K562 (cell line): Measurements from ENCODE around the gene PCBP2. TPM values are rescaled to one million over a fixed set of nuclear protein-coding genes. Genes with fewer than 3 reads are reported as not detected.

Experiments used
- ATAC-seq: fragments of 200-7000 bp; cut with Tn5 transposase; 3 replicates; pipeline ENCODE4 v1.9.1; 2020; ENCODE audit warnings: moderate library complexity
- BruUV-seq: library from RNA; stranded (reverse); fragments of 400-500 nt; replicated peaks from 2 replicates; lab custom pipeline; 2021; lab: Mats Ljungman, UMichigan
- CTCF ChIA-PET: fragments of 300-600 bp; formaldehyde crosslinking; extraction: SDS; loops from one replicate; lab custom pipeline; 2021; ENCODE audit warnings: low intra/inter-chr PET ratio; lab: Yijun Ruan, JAX
- POLR2A ChIA-PET: fragments of 300-600, 350-650 bp; sonication (Branson Sonifier 250); formaldehyde crosslinking; extraction: SDS; loops from one replicate; lab custom pipeline; 2021; ENCODE audit warnings: antibody characterized with exemption, inconsistent platforms; lab: Yijun Ruan, JAX
- DNase-seq, 4 experiments: peaks; one replicate each; pipeline versions ENCODE4 v3.0.0 to v3.0.0-alpha.2; 2011 to 2018; ENCODE audit warnings: low spot score in 3 of 4, mixed read lengths in 3 of 4; ENCODE audit errors: extremely low read depth in 1 of 4
- FAIRE-seq: peaks from 2 replicates; lab custom pipeline; 2011; peaks lifted over from hg19 to GRCh38; lab: Jason Lieb, UNC
- H2AFZ ChIP-seq: 2 replicates; pipeline ENCODE4 v1.6.0; 2011; ENCODE audit warnings: low read depth, low read length, control low read depth, inconsistent platforms
- H3K27ac ChIP-seq: fragments of 200-600 bp; 3 replicates; pipeline ENCODE4 v1.8.0; 2011; ENCODE audit warnings: low read depth, mild to moderate bottlenecking, control low read depth, inconsistent platforms, low read length, moderate library complexity, mixed read lengths; ENCODE audit errors: extremely low read depth
- H3K27me3 ChIP-seq, 2 experiments: fragments of 300-600 bp in 1 of 2; 2 replicates in 1 of 2; 3 replicates in 1 of 2; pipeline versions ENCODE4 v1.6.0 to v1.8.0; 2011; ENCODE audit warnings: inconsistent platforms in 2 of 2, low read length in 2 of 2, mild to moderate bottlenecking in 1 of 2, mixed read lengths in 1 of 2, moderate library complexity in 1 of 2; ENCODE audit not compliant: control insufficient read depth in 2 of 2, insufficient read depth in 2 of 2
- H3K36me3 ChIP-seq: fragments of 300-600 bp; 3 replicates; pipeline ENCODE4 v1.8.0; 2011; ENCODE audit warnings: mild to moderate bottlenecking, low read length, inconsistent platforms; ENCODE audit not compliant: control insufficient read depth, insufficient read depth
- H3K4me1 ChIP-seq, 2 experiments: fragments of 200-600 bp in 1 of 2; replicated peaks in 1 of 2; 2 replicates in 1 of 2; 3 replicates in 1 of 2; pipeline versions ENCODE4 v1.5.1 to v1.8.0; 2011; ENCODE audit warnings: inconsistent platforms in 2 of 2, low read length in 2 of 2, mild to moderate bottlenecking in 1 of 2, mixed read lengths in 1 of 2, moderate library complexity in 1 of 2; ENCODE audit not compliant: control insufficient read depth in 2 of 2, insufficient read depth in 2 of 2
- H3K4me2 ChIP-seq: 2 replicates; pipeline ENCODE4 v1.6.1; 2011; ENCODE audit warnings: low read length, control low read depth, inconsistent platforms, mixed read lengths; ENCODE audit not compliant: insufficient read depth
- H3K4me3 ChIP-seq: fragments of 200-600 bp; sonication (generic), shearing (Covaris generic); 2 replicates; pipeline ENCODE4 v1.5.1; 2016; ENCODE audit warnings: control low read depth, inconsistent platforms
- H3K79me2 ChIP-seq: fragments of 200-600 bp; 3 replicates; pipeline ENCODE4 v1.8.0; 2011; ENCODE audit warnings: low read length, inconsistent platforms; ENCODE audit not compliant: control insufficient read depth, insufficient read depth
- H3K9ac ChIP-seq, 2 experiments: 2 replicates each; pipeline versions ENCODE4 v1.6.0 to v1.6.1; 2011; ENCODE audit warnings: low read depth in 2 of 2, low read length in 2 of 2, control low read depth in 1 of 2, inconsistent platforms in 1 of 2, mild to moderate bottlenecking in 1 of 2, mixed read lengths in 1 of 2; ENCODE audit not compliant: insufficient read depth in 1 of 2
- H3K9me1 ChIP-seq: one replicate; pipeline ENCODE4 v1.6.0; 2011; ENCODE audit warnings: inconsistent platforms, mild to moderate bottlenecking, low read length, moderate library complexity; ENCODE audit not compliant: control insufficient read depth, insufficient read depth
- H3K9me3 ChIP-seq: replicated peaks from 2 replicates; pipeline ENCODE4 v1.5.1; 2011; ENCODE audit warnings: low read depth, low read length, inconsistent platforms; ENCODE audit not compliant: control insufficient read depth, insufficient read depth
- H4K20me1 ChIP-seq: replicated peaks from 2 replicates; pipeline ENCODE4 v1.6.1; 2011; ENCODE audit warnings: low read length, inconsistent platforms, mixed read lengths; ENCODE audit not compliant: control insufficient read depth, insufficient read depth
- ASH1L ChIP-seq: fragments of 450-650 bp; IDR thresholded peaks from 2 replicates; pipeline ENCODE4 v1.6.1; 2018; ENCODE audit warnings: borderline replicate concordance, mild to moderate bottlenecking, low read depth; ENCODE audit not compliant: partially characterized antibody
- BRCA1 ChIP-seq, 2 experiments: fragments of 450-650 bp in 1 of 2; sonication (generic) in 1 of 2; formaldehyde crosslinking in 1 of 2; IDR thresholded peaks; 2 replicates each; pipeline versions ENCODE4 v1.5.0 to v1.6.1; 2017 to 2020; ENCODE audit warnings: mild to moderate bottlenecking in 1 of 2, missing genetic modification reagents in 1 of 2
- ESRRB ChIP-seq: fragments of 250-450 bp; sonication (Bioruptor Pico); IDR thresholded peaks from 2 replicates; pipeline ENCODE4 v1.5.0; 2020; ENCODE audit warnings: mild to moderate bottlenecking, moderate library complexity, borderline replicate concordance
- HDAC8 ChIP-seq: fragments of 450-650 bp; IDR thresholded peaks from 2 replicates; pipeline ENCODE4 v1.6.1; 2016; ENCODE audit warnings: mild to moderate bottlenecking, missing genetic modification characterization, moderate library complexity, missing compliant biosample characterization
- KLF10 ChIP-seq: fragments of 250-450 bp; sonication (Bioruptor Pico); IDR thresholded peaks from 2 replicates; pipeline ENCODE4 v1.6.1; 2021; ENCODE audit warnings: matching md5 sums
- POLR2A ChIP-seq: fragments of 450-650 bp; conservative IDR thresholded peaks from 2 replicates; pipeline ENCODE4 v1.6.1; 2016
- PPARD ChIP-seq: fragments of 250-450 bp; sonication (Bioruptor Pico); IDR thresholded peaks from 2 replicates; pipeline ENCODE4 v1.8.0; 2022; ENCODE audit warnings: inconsistent platforms, mild to moderate bottlenecking, moderate library complexity
- PREB ChIP-seq: sonication (generic); formaldehyde crosslinking; IDR thresholded peaks from 2 replicates; pipeline ENCODE4 v1.8.1; 2023; ENCODE audit warnings: mild to moderate bottlenecking, missing genetic modification reagents
- SMAD1 ChIP-seq: fragments of 150-350 bp; IDR thresholded peaks from 2 replicates; pipeline ENCODE4 v1.6.1; 2014; ENCODE audit warnings: low read length, low read depth; ENCODE audit not compliant: partially characterized antibody
- SMARCA4 ChIP-seq: fragments of 450-650 bp; IDR thresholded peaks from 2 replicates; pipeline ENCODE4 v1.6.1; 2016
- SRSF9 ChIP-seq: fragments of 200-400 bp; formaldehyde crosslinking; IDR thresholded peaks from 2 replicates; pipeline ENCODE4 v1.6.1; 2017; ENCODE audit warnings: low read depth, low read length, borderline replicate concordance
- TFAM ChIP-seq: fragments of 250-450 bp; sonication (Bioruptor Pico); conservative IDR thresholded peaks from 2 replicates; pipeline ENCODE4 v1.5.0; 2021; ENCODE audit warnings: mild to moderate bottlenecking, moderate library complexity
- THRB ChIP-seq: fragments of 450-650 bp; formaldehyde crosslinking; conservative IDR thresholded peaks from 2 replicates; pipeline ENCODE4 v1.4.0; 2022; ENCODE audit warnings: mild to moderate bottlenecking, missing genetic modification characterization
- ZKSCAN3 ChIP-seq: fragments of 250-450 bp; sonication (Bioruptor Pico); IDR thresholded peaks from 2 replicates; pipeline ENCODE4 v1.4.0; 2020
- ZKSCAN8 ChIP-seq: fragments of 200-800 bp; sonication (Bioruptor generic); IDR thresholded peaks from 2 replicates; pipeline ENCODE4 v1.6.1; 2016; ENCODE audit warnings: missing genetic modification characterization, missing compliant biosample characterization
- ZNF232 ChIP-seq: sonication (generic); formaldehyde crosslinking; IDR thresholded peaks from 2 replicates; pipeline ENCODE4 v1.8.0; 2022; ENCODE audit warnings: mild to moderate bottlenecking, missing genetic modification reagents
- ZNF280B ChIP-seq: fragments of 250-450 bp; sonication (Bioruptor Pico); IDR thresholded peaks from 2 replicates; pipeline ENCODE4 v1.5.1; 2021; ENCODE audit warnings: mild to moderate bottlenecking
- ZNF57 ChIP-seq: fragments of 450-650 bp; formaldehyde crosslinking; IDR thresholded peaks from 2 replicates; pipeline ENCODE4 v1.4.0; 2020; ENCODE audit warnings: mild to moderate bottlenecking, moderate library complexity
- WGBS: fragments of 100-300 bp; shearing (Covaris generic); methylation state at CpG from one replicate; pipeline ENCODE4 v1.1.6; 2016; ENCODE audit warnings: low coverage, mixed read lengths; ENCODE audit not compliant: insufficient coverage; ENCODE audit errors: missing lambda C conversion rate; 5-methylcytosine and 5-hydroxymethylcytosine counted together
- in situ Hi-C: fragments of 300-500 bp; cut with MboI; formaldehyde crosslinking; loops from 4 replicates; pipeline ENCODE4 v1.15.0; 2018; ENCODE audit warnings: inconsistent platforms, mixed read lengths
- intact Hi-C: fragments of 100-400 bp; cut with micrococcal nuclease; formaldehyde crosslinking; loops from 2 replicates; pipeline ENCODE4 v1.14.2; 2022
- polyA plus RNA-seq, 8 experiments: library from polyadenylated mRNA; depleted of rRNA in 4 of 8; stranded (reverse) in 5 of 8; unstranded in 3 of 8; fragments of >200 nt; fragmentation: Nextera tagmentation in 2 of 8; fragmentation: Illumina TruSeq in 1 of 8; extraction: Ambion mirVana in 2 of 8; extraction: Trizol in 1 of 8; gene quantifications; 2 replicates each; pipeline versions ENCODE4 v1.2.1 to v1.2.3, GENCODE V29; 2011 to 2014; ENCODE audit warnings: inconsistent platforms in 1 of 8, missing spikeins in 1 of 8
- total RNA-seq, 7 experiments: library from RNA; depleted of rRNA in 6 of 7; stranded (reverse); fragments of >200 nt in 6 of 7; fragmentation: Illumina TruSeq in 2 of 7; extraction: Trizol in 2 of 7; gene quantifications; 2 replicates each; pipeline versions ENCODE4 v1.2.1 to v1.2.3, GENCODE V29; 2011 to 2021; ENCODE audit warnings: low replicate concordance in 1 of 7

PCBP2 gene
- total and polyA plus RNA-seq, 9 of the 15 experiments (the other 6 are each of a cell fraction or from before 2014, with no cell fraction given) = 137 to 831 (median 328) TPM

GRCh38 chr12:53443955-53444354, 7.9 kb upstream of the PCBP2 start:
- peak overlapping the region; percentile 34; the same call in 1 of the 2 replicates for H3K4me2 ChIP-seq
- H3K9me3 ChIP-seq = no peaks in the 10 kb centered on the region
- no peak overlapping the region for H3K9ac ChIP-seq
- no peak overlapping the region for H3K4me3 ChIP-seq
- intact Hi-C loops (no loop called here), in situ Hi-C loops (no loop called here)
- CTCF ChIA-PET = no interaction called here
- H3K4me1 ChIP-seq = peaks cover 16 to 25% of the 10 kb centered on the region in 2 experiments; a peak in 4 of 5 replicates
- no peak for ATAC-seq
- no TSS peak for BruUV-seq
- peaks cover 40% of the 10 kb centered on the region; the same call in 2 of the 3 replicates for H3K36me3 ChIP-seq
- H3K27ac ChIP-seq = no peak overlapping the region
- H3K27me3 ChIP-seq = no peaks in the 10 kb centered on the region
- POLR2A ChIA-PET = interaction anchor here (0.7 kb wide), 1 partner anchor 77 kb away, joined by 4 read pairs; no protein-coding TSS in a partner anchor
- no peaks in the 10 kb centered on the region for H3K9me1 ChIP-seq
- H3K79me2 ChIP-seq = peaks cover 36% of the 10 kb centered on the region
- 87% methylated on average over 3 of the region's 4 CpGs for WGBS
- TF ChIP-seq SRSF9 (no peak), KLF10 (CRISPR knock-in tag) (no peak), ZKSCAN8 (CRISPR knock-in tag) (no peak), ASH1L (no peak), SMARCA4 (no peak), BRCA1 (IDR thresholded peaks at IDR 0.05) (no peak), BRCA1 (CRISPR knock-in tag; IDR thresholded peaks at IDR 0.05) (no peak), THRB (CRISPR knock-in tag) (no peak), ESRRB (CRISPR knock-in tag) (no peak), PPARD (CRISPR knock-in tag) (no peak), ZNF280B (CRISPR knock-in tag) (no peak), TFAM (CRISPR knock-in tag) (no peak), ZNF57 (CRISPR knock-in tag) (no peak), ZKSCAN3 (CRISPR knock-in tag) (no peak), HDAC8 (tag) (no peak), PREB (CRISPR knock-in tag) (no peak), SMAD1 (no peak), ZNF232 (CRISPR knock-in tag) (no peak), POLR2A (no peak)
- no peak for DNase-seq
- no peaks in the 10 kb centered on the region for H4K20me1 ChIP-seq
- no peak for FAIRE-seq
- no peak overlapping the region for H2AFZ ChIP-seq
